AG10803 (cell line): ENCODE results near the gene PPIL6.

Experiments
- DNase-seq: peaks from one replicate; pipeline ENCODE4 v3.0.0; 2010; ENCODE audit warnings: low read depth
- H3K4me3 ChIP-seq: 2 replicates; pipeline ENCODE4 v1.5.1; 2011; ENCODE audit warnings: mild to moderate bottlenecking, low read length, control low read depth
- TF ChIP-seq, protein P1 (sequence below): conservative IDR thresholded peaks from 2 replicates; pipeline ENCODE4 v1.5.1; 2011; ENCODE audit warnings: mild to moderate bottlenecking, low read length, control low read depth, inconsistent platforms

Gene PPIL6

DNA sequence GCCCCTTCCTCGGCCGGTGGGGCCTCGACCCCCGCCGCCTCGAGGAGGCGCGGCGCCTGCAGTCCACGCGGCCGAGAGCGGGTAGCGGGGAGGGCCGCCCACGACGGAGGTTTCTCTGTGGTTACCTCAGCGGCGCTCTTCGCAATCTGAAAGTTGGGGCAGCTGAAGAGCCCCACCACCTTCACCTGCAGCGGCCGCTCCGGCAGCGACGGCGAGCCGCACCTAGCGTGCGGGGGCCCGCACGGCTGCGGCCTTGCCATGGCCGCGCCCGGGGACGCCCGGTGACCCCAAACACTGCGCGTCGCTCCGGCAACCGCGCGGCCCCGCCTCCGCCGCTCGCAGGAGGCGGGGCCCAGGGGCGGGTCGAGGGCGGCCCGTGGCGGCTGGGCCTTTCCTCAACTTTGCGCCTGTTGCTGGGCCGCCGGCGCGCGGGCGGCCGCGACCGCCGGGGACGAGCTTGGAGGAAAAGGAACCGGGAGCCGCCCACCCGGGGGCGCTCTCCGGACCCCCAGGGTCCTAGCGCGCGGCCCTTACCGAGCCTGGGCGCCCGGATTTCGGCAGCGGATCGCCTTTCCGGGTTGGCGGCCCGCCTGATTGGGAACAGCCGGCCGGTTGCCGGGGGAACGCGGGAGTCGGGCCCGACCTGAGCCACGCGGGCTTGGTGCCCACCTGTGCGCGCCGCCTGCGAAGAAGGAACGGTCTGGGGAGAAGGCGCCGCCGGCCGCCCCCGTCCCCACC, at the start of gene PPIL6, which contains the start of gene SMPD2:
PPIL6 (minus strand) TSS at position 298 of the 738 bp plus-strand sequence; CDS start at position 260, 38 bp downstream.
SMPD2 (plus strand) TSS at position 394 of the 738 bp plus-strand sequence. CDS start 398 bp downstream, outside the sequence.
- H3K4me3 ChIP-seq: peak within 1 kb of the TSS; percentile 88
- DNase-seq: peak; percentile 88
- TF ChIP-seq, protein P1, sequence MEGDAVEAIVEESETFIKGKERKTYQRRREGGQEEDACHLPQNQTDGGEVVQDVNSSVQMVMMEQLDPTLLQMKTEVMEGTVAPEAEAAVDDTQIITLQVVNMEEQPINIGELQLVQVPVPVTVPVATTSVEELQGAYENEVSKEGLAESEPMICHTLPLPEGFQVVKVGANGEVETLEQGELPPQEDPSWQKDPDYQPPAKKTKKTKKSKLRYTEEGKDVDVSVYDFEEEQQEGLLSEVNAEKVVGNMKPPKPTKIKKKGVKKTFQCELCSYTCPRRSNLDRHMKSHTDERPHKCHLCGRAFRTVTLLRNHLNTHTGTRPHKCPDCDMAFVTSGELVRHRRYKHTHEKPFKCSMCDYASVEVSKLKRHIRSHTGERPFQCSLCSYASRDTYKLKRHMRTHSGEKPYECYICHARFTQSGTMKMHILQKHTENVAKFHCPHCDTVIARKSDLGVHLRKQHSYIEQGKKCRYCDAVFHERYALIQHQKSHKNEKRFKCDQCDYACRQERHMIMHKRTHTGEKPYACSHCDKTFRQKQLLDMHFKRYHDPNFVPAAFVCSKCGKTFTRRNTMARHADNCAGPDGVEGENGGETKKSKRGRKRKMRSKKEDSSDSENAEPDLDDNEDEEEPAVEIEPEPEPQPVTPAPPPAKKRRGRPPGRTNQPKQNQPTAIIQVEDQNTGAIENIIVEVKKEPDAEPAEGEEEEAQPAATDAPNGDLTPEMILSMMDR: peak; percentile 25

DNA sequence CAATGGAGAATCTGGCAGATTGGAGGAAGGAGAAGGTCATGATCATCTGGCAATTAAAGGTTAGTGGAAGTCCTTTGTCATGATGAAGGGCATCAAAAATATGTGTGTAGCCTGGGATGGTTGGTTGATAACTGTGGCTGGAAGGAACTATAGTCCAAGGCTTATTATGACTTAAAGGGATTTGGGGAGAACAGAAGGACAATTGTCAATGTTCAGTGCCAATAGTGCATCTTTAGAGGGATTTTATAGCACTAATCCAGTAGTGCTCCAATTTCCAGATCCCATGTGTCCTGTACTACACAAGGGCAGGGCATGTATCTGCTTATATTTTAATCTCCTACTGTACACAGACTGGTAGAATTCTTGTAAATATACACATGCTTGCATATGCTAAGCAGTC, 47.6 kb upstream of the PPIL6 start:
- no peak for DNase-seq
- no peak overlapping the region for H3K4me3 ChIP-seq
- TF ChIP-seq, protein P1: no peak

DNA sequence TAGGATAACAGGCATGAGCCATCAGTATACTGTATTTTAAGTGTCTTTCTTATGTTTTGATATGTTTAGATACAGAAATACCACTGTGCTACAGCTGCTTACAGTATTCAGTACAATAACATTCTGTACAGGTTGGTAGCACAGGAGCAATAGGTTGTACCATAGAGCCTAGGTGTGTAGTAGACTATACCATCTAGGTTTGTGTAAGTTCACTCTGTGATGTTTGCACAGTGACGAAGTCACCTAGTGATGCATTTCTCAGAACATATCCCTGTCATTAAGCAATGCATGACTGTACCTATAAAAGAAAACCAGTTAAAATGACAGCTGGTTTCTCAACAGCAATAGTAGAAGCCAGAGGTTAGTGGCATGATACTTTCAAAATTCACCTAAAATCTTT, 45.6 kb upstream of the PPIL6 start:
- no peak for DNase-seq
- no peak overlapping the region for H3K4me3 ChIP-seq
- TF ChIP-seq, protein P1: no peak

DNA sequence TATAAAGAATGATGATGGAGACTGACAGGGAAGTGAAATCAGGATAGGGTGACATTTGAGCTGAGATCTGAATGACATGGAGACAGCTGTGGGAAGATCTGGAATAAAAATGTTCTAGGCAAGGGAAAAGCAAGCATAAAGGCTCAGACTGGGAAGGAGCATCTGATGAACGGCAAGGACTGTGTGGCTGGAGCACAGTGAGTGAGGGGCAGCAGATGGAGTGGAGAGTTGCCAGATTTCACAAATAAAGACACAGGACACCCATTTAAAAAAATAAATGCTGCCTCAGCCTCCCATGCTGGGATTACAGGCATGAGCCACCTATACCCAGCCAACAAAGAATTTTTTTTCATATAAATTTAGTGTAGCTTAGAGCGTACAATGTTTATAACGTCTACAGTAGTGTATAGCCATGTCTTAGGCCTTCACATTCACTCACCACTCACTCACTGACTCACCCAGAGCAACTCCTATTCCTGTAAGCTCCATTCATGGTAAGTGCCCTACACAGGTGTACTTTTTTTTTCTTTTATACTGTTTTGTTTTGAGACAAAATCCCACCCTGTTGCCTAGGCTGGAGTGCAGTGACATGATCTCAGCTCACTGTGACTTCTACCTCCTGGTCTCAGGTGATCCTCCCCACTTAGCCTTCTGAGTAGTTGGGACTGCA, 45.0 kb upstream of the PPIL6 start:
- no peak for DNase-seq
- TF ChIP-seq, protein P1: no peak

DNA sequence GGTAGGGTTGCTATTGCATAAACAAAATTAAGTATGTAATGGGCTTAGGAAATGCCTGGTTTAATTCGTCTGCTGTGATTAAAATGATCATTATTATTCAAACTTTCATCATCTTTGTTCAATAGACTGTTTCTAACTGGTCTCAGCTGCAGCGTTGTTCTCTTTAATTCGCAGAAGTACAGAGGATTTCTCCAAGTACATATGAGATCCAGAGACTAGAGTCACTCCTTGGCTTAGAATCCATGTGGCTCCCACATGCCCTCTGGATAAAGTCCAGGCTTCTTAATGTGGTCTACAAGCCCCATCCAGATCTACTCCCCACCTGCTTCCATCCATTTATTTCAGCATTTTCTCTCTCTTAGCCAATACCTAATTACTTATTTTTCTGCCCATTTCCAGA, 43.7 kb upstream of the PPIL6 start:
- DNase-seq: peak; percentile 60
- TF ChIP-seq, protein P1: no peak
- H3K4me3 ChIP-seq: peak overlapping the region; percentile 64; the same call in 1 of the 2 replicates

More for the DNA sequence above, 45.0 kb upstream of the PPIL6 start:
- H3K4me3 ChIP-seq: no peak overlapping the region

DNA sequence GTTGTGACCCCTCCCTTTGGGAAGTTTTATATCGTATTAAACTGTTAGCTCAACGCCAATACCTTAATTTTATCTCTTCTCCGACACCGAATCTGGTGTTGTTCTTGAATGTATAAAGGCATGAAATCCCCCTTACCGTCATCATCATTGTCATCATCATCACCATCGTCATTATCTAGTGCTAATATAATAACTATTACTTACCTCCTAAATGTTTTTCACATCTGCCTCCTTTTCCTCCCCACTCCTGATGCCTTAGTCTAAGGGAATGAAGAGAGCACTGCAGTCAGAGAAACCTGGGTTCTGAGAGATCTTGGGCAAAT, 43.3 kb upstream of the PPIL6 start:
- peak overlapping the region; percentile 64 for H3K4me3 ChIP-seq
- TF ChIP-seq, protein P1: no peak
- DNase-seq: no peak
